Upper lobe of right lung (tissue), 1 donor: Measurements from ENCODE around the gene D2HGDH. TPM values are rescaled to one million over a fixed set of nuclear protein-coding genes. Genes with fewer than 3 reads are reported as not detected.
"Not testable (repeated sequence)": the region's sequence is repeated elsewhere in the genome, so short reads cannot be mapped to it uniquely, and the experiment has no call there.

Experiments
- ATAC-seq: fragments of 200-7000 bp; cut with Tn5 transposase; one replicate; pipeline ENCODE4 v1.9.1; 2020; ENCODE audit warnings: mild to moderate bottlenecking, moderate library complexity
- DNase-seq: peaks from one replicate; pipeline ENCODE4 v3.0.0-alpha.2; 2020
- H3K27ac ChIP-seq: fragments of 200-600 bp; one replicate; pipeline ENCODE4 v1.8.0; 2022
- H3K27me3 ChIP-seq: fragments of 200-600 bp; one replicate; pipeline ENCODE4 v1.8.0; 2022; ENCODE audit warnings: mild to moderate bottlenecking
- H3K36me3 ChIP-seq: fragments of 200-600 bp; one replicate; pipeline ENCODE4 v1.8.0; 2022
- H3K4me1 ChIP-seq: fragments of 200-600 bp; one replicate; pipeline ENCODE4 v1.8.0; 2022
- H3K4me3 ChIP-seq: fragments of 200-600 bp; one replicate; pipeline ENCODE4 v1.8.0; 2022; ENCODE audit warnings: mild to moderate bottlenecking
- H3K9me3 ChIP-seq: fragments of 200-600 bp; one replicate; pipeline ENCODE4 v1.8.0; 2022
- CTCF ChIP-seq: fragments of 200-600 bp; IDR thresholded peaks from one replicate; pipeline ENCODE4 v1.8.0; 2022; ENCODE audit warnings: antibody characterized with exemption
- intact Hi-C: fragments of 100-400 bp; cut with DNase I; formaldehyde crosslinking; loops from one replicate; pipeline ENCODE4 v1.11.0; 2022
- total RNA-seq: library from RNA; stranded (reverse); fragmentation: NEBNext Ultra II Directional; extraction: Animal tissue kit (Norgen Biotek cat#: 25700); gene quantifications from one replicate; pipeline ENCODE4 v1.2.1, GENCODE V29; 2021
- donor health status: DM: no; HTN: yes; CAD: no; lungs with severe emphysema.

D2HGDH gene
- total RNA-seq, 1 donor from 2014 or later = 28.8 TPM

GRCh38 chr2:241814643-241815476 lies 80.4 kb downstream of the D2HGDH start:
- TF ChIP-seq CTCF = no peak
- Histone ChIP-seq H3K36me3 (no peaks in the 10 kb centered on the region), H3K27ac (no peak overlapping the region), H3K4me3 (no peak overlapping the region), H3K4me1 (no peaks in the 10 kb centered on the region), H3K9me3 (no peaks in the 10 kb centered on the region), H3K27me3 (no peaks in the 10 kb centered on the region)
- ATAC-seq (no peak), DNase-seq (peak; percentile 60)
- intact Hi-C loops = no loop called here

GRCh38 chr2:241815477-241816430 lies 81.3 kb downstream of the D2HGDH start:
- Histone ChIP-seq H3K36me3 (no peaks in the 10 kb centered on the region), H3K4me1 (no peaks in the 10 kb centered on the region), H3K4me3 (no peak overlapping the region), H3K27me3 (no peaks in the 10 kb centered on the region), H3K27ac (no peak overlapping the region), H3K9me3 (no peaks in the 10 kb centered on the region)
- peak; percentile 60 for DNase-seq
- no peak for ATAC-seq
- no peak for TF ChIP-seq CTCF
- intact Hi-C loops = no loop called here

GRCh38 chr2:241816431-241817121 lies 82.1 kb downstream of the D2HGDH start:
- H3K36me3 ChIP-seq = no peaks in the 10 kb centered on the region
- H3K27me3 ChIP-seq = no peaks in the 10 kb centered on the region
- DNase-seq (no peak), ATAC-seq (no peak)
- no peak overlapping the region for H3K4me3 ChIP-seq
- H3K27ac ChIP-seq = no peak overlapping the region
- no peaks in the 10 kb centered on the region for H3K9me3 ChIP-seq
- H3K4me1 ChIP-seq = no peaks in the 10 kb centered on the region
- intact Hi-C loops = no loop called here
- TF ChIP-seq CTCF = no peak

- Histone ChIP-seq H3K27me3 (peaks cover 2% of the 10 kb centered on the region), H3K4me1 (no peaks in the 10 kb centered on the region), H3K9me3 (no peaks in the 10 kb centered on the region), H3K4me3 (no peak overlapping the region), H3K27ac (no peak overlapping the region), H3K36me3 (no peaks in the 10 kb centered on the region)
- intact Hi-C loops = no loop called here
- ATAC-seq (no peak), DNase-seq (peak; percentile 61)
- TF ChIP-seq CTCF = no peak
Observed at GRCh38 chr2:241817126-241817820, 82.8 kb downstream of the D2HGDH start.

- H3K4me3 ChIP-seq, H3K27me3 ChIP-seq, DNase-seq: not testable (repeated sequence)
Observed at GRCh38 chr2:241817821-241818215, 83.4 kb downstream of the D2HGDH start.

More at GRCh38 chr2:241817821-241818215, 83.4 kb downstream of the D2HGDH start:
- H3K36me3 ChIP-seq, H3K9me3 ChIP-seq, ATAC-seq, intact Hi-C loops, H3K27ac ChIP-seq, H3K4me1 ChIP-seq: not testable (repeated sequence)

Other genes with a start within 250 kb of the D2HGDH start
- 134 TPM for gene STK25, start 226.0 kb upstream of the D2HGDH start, total RNA-seq
- gene BOK, start 175.9 kb upstream of the D2HGDH start, total RNA-seq = 56.4 TPM
- gene THAP4, start 97.5 kb upstream of the D2HGDH start, total RNA-seq = 46.1 TPM
- gene ATG4B, start 96.9 kb upstream of the D2HGDH start, total RNA-seq = 72.0 TPM
- 14.9 TPM for gene DTYMK, start 47.8 kb upstream of the D2HGDH start, total RNA-seq
- 36.5 TPM for gene ING5, start 32.6 kb upstream of the D2HGDH start, total RNA-seq
- gene GAL3ST2, start 42.2 kb downstream of the D2HGDH start, total RNA-seq = not detected
- 0.23 TPM for gene NEU4, start 74.6 kb downstream of the D2HGDH start, total RNA-seq
- 1.8 TPM for gene PDCD1, start 124.3 kb downstream of the D2HGDH start, total RNA-seq
- not detected for gene RTP5, start 135.1 kb downstream of the D2HGDH start, total RNA-seq